HL-60/S4 treated with retinoic acid at 250 ng/mL for 4 days and 3 days (cell line): Measurements from ENCODE around the gene ODAD2.
"Not testable (repeated sequence)": the region's sequence is repeated elsewhere in the genome, so short reads cannot be mapped to it uniquely, and the experiment has no call there.

Experiments
- in situ Hi-C: fragments of 300-500 bp; cut with MboI; formaldehyde crosslinking; loops from 2 replicates; pipeline ENCODE4 v1.7.0; 2022; ENCODE audit warnings: low sequenced_read_pairs

The ODAD2 gene, protein sequence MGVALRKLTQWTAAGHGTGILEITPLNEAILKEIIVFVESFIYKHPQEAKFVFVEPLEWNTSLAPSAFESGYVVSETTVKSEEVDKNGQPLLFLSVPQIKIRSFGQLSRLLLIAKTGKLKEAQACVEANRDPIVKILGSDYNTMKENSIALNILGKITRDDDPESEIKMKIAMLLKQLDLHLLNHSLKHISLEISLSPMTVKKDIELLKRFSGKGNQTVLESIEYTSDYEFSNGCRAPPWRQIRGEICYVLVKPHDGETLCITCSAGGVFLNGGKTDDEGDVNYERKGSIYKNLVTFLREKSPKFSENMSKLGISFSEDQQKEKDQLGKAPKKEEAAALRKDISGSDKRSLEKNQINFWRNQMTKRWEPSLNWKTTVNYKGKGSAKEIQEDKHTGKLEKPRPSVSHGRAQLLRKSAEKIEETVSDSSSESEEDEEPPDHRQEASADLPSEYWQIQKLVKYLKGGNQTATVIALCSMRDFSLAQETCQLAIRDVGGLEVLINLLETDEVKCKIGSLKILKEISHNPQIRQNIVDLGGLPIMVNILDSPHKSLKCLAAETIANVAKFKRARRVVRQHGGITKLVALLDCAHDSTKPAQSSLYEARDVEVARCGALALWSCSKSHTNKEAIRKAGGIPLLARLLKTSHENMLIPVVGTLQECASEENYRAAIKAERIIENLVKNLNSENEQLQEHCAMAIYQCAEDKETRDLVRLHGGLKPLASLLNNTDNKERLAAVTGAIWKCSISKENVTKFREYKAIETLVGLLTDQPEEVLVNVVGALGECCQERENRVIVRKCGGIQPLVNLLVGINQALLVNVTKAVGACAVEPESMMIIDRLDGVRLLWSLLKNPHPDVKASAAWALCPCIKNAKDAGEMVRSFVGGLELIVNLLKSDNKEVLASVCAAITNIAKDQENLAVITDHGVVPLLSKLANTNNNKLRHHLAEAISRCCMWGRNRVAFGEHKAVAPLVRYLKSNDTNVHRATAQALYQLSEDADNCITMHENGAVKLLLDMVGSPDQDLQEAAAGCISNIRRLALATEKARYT

DNA sequence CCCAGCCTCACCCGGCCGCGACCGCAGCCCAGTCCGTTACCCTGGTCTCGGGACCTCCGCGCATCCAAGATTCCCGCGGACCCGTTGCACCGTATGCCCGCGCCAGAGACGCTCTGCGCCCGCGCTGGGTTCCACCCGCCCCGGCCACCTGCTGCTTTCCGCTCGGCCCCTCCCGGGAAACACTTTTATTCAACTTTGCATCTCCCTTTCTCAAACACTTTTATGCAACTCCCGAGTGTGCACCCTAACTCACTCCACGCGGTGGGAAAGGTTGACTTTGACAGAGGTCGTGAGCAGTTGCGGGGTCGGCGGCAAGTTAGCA, at the start of gene ODAD2:
Gene ODAD2, minus strand, starts transcription at position 126 of the 322 bp plus-strand sequence. CDS start 3,937 bp downstream, outside the sequence.
- in situ Hi-C loops = no loop called here

DNA sequence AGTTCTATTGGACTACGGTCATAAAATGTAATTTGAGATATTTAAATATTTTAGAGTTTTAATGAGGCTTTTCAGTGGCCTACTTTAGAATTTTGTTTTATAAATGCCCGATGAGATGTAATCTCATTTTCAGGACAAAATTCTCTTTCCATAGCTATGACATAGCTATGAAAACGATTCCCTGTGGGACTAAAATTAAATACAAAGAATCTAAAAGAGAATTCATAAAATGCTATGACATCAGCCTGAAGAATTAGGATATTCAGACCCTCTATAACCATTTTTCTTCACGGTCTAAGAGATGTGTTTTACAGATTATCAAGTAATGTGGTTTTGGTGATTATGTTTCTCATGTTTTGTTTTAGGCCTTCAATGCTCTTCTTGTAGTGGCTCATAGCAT, 48.2 kb upstream of the ODAD2 start:
- in situ Hi-C loops = no loop called here

GRCh38 chr10:28046579-28046978, 47.7 kb upstream of the ODAD2 start:
- in situ Hi-C loops = no loop called here

GRCh38 chr10:28043941-28044340, 45.1 kb upstream of the ODAD2 start:
- in situ Hi-C loops = no loop called here

GRCh38 chr10:28036587-28036986, 37.7 kb upstream of the ODAD2 start:
- in situ Hi-C loops = no loop called here

DNA sequence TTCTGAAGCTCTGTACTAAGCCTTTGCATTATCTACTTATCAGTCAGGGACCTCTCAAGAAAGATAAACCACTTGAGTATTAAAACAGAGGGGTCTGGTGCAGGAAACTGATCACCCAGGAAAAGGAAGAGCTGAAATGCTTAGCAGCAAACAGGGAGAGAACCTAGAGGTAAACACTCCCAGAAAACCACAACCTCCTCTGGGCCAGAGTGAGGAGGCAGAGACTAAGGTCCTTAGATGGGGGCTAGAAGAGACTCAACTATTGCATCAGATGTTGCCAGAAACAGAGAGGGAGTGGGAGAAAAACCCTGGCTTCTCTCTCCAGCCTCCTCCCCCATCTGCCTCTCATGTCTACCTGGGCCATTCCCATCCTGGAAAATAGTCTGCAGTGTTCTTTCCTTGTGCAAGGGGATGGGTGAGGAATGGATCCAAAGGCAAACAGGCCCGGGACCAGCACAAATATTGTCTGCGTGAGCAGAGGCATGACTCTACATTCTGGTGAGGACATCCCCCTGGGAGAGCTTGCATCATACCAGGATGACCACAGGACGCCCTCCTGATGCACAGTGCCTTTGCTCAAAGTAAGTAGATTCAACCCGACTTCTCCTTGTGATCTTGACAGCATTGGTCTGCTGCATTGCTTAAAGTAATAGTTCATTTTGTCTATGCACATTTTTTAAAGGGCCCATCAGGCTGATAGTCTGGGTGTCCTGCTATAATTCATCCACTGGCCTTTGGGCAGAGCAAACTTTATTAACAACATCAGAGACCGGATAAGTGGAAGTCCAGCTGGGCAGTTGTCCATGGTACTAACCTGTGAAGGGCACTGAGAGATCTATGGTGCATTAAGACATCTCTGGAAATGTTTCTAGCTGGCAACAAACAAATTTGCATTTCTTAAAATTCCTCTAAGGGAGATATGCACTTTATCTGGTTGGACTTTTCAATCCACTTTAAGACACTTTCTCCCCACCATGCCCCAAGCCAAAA, 22.4 kb upstream of the ODAD2 start:
- in situ Hi-C loops = no loop called here

DNA sequence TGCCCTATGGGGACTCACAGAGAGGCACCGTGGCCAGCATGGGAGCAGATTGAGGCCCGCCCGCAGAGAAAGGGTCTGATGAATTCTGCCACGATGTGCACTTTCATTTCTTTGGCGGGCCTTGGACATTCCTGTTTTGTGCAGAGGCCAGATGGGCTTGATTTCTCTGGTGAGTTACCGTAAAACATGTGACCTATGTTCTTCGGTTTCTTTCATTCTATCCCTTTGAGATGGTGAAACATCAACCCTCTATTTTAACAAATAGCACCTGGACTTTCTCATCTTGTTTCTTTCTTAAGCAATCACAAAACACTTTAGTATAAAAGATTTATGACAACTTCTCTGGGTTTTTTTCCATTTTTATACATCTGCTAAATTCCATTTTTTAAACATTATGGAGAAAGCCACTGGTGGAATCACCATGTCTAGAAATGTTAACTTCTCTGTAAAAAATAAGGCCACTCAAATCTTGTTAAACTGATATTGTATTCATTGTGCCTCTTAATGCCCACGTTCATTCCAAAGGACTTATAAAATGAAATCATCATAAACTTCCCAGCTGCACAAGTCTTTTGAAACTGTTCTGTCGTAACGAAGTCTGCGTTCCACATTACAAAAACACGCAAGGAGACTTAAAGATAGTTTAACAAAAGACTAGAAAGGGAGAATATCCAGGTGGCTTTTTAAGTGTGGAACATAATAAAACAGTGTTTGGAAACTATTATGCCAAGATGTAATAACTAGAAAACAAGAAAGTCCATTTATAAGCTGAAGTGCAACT, 21.4 kb upstream of the ODAD2 start:
- in situ Hi-C loops = no loop called here

GRCh38 chr10:28014651-28015050, 15.8 kb upstream of the ODAD2 start:
- in situ Hi-C loops = no loop called here

DNA sequence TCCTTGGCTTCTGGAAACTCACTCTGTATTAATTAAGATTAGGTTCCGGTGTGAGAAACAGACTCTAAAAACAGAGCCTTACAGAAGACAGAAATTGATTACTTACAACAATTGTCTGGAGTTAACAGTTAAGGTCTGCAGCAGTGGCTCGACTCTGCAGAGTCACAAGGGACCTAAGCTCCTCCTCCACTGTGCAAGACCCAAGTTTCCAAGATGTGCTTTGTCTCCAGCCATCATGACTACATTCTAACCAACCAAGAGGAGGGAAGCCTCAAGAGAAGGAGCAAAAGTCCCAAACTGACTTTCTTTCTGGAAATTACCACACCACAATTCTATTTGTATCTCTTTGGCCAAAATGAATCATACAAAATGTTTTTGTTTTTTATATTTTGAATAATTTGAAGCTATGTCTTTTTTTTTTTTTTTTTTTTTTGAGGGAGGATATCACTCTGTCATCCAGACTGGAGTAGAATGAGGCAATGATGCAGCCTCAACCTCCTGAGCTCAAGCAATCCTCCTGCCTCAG, 14.2 kb upstream of the ODAD2 start:
- in situ Hi-C loops = no loop called here

DNA sequence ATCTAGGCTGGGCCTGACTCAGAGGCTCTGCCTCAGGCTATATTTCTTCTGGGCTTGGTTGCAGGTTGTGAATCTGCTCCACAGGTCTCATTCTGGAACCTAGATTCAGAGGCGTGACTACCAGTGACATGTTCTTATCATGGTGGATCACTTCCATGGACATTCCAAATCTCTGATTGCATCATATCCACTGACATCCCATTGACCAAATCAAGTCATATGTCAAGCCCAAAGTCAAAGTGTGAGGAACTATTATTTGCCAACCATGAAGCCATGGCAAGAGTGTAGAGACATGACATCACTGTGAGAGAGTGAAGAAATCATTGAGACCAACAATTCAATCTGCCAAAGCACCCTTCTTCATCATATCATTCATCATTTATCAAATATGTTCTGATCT, 11.9 kb upstream of the ODAD2 start:
- in situ Hi-C loops = no loop called here

- in situ Hi-C loops = no loop called here
Observed at GRCh38 chr10:28008054-28008453, 9.2 kb upstream of the ODAD2 start.

- in situ Hi-C loops = no loop called here
Observed at GRCh38 chr10:28001353-28001752, 2.5 kb upstream of the ODAD2 start.

DNA sequence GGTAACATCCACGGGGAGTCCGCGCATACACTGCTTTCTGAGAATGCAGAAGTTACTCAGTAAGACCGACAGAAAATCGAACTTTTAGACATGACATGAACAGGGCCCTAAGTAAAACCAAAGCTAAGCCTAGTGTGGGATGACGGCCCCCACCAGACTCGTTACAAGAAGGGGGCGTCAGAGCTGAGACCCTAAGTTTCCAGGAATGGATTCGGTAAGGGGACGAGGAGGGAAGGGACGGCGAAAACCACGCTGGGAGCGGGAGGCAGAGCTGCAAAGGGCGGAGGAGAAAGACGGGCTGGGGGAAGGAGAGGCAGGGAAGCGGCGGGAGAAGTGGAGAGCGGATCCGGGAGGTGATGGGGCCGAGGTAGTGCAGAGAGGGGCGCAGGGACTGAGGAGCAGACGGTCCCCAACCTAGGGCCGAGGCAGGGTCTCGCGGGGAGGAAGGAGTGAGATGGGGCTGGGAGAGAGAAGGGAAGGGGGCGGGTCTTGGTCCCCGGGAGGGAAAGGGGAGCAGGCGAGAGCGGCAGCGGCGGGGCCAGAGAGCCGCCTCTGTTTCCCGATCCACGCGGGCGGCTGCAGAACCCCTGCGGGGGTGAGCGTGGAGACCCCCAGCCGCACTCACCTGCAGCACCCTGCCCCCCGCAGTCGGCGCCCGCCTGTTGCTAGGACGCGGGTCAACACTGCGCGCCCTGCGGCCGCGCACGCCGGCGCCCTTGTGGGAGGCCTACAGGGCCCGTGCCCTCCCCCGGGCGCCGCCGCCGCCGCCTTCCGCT, 513 bp downstream of the ODAD2 start:
- in situ Hi-C loops = no loop called here

DNA sequence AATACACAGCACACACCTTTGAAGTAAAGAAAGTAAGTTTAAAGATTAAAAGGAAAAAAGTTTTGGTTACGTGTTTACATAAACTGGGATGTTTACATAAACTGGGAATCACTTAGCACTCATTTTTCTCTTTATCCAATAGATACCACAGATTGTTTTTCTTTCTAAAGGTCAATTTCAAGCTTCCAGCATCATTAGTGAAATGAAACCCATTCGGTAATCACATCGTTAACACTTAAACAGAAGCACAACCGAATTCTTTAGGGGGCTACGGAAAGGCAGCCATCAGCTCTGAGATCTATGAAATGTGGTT, 1.1 kb downstream of the ODAD2 start:
- in situ Hi-C loops = no loop called here

GRCh38 chr10:27995311-27995710, 3.6 kb downstream of the ODAD2 start:
- in situ Hi-C loops = no loop called here

DNA sequence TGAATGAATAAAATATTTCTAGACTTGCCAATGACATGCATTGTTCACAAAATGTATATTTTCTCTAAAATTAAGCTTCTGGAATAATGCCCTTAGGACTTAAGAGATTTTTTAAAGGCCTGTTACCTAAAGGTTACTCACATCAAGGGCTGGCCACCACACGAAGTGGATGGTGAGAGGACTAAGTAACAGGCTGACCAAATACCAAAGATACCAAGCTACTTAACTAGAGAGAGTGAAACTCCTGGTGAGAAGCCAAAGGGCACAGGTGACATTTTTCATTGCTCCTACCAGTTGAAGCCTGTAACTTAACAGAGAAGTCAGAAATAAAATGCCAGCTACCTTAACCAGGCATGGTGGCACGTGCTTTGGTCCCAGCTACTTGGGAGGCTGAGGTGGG, 9.5 kb downstream of the ODAD2 start:
- in situ Hi-C loops = not testable (repeated sequence)

DNA sequence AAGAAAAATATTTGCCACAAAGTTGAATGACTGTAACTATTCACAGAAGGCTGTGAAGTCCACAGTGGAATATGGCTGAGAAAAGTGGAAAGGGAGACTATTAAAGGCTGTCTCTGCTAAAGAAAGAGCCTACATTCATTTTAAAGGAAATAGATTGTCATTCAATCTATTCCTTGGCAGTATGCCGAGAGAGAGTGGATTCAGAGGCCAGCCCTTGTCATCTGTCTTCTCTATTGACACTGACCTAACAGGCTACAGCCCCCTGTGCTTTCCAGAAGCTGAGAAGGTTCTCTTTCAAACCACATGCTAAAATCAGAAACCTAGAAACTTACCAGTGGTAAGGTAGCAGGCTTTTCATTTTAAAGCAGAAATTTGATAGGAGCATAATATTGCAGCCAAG, 12.1 kb downstream of the ODAD2 start:
- in situ Hi-C loops = no loop called here

DNA sequence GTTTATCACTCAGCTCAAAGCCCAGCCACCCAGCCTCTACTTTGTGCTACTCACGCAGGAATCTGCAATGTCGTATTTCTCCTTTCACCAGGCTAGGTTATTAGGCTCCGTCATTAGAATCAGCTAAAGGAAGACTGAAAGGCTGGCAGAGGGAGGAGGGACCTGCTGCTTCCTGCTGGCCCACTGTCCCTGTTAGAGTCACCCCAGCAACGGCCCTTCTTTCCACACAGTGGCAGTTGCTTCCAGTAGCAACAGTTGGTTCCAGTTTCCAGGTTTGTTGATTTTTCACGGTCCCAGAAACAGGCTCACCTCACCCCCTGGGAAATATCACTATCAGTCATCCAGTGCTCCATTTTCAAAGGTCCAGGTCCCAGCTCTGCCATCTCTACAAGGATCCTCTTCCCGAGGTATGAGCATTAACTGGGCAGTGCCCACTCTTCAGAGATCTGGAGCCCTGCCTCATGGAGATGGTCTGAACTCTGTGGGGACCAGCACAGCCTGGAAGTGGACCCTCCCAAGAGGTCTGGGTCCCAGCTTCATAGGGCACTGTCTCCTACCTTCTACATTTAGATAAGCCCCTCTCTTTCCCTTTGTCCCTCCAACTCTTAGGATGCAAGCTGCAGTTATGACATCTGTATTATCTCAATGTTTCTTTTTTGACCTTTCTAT, 15.9 kb downstream of the ODAD2 start:
- in situ Hi-C loops = no loop called here

- in situ Hi-C loops = no loop called here
Observed at GRCh38 chr10:27981744-27982143, 17.1 kb downstream of the ODAD2 start.
